Measurements from ENCODE around the gene UTP4. TPM values are rescaled to one million over a fixed set of nuclear protein-coding genes. Genes with fewer than 3 reads are reported as not detected.

The UTP4 gene
- total RNA-seq, 4 donors from 2014 or later = 10.1 to 79.4 (median 17.6) TPM

GRCh38 chr16:69193855-69194254 lies 61.4 kb downstream of the UTP4 start:
- in situ Hi-C loops (cut with MboI; ENCODE audit: low pct_ligation_motif_present in 1 of 4, low pct_unique_long_range_greater_than_20kb in 1 of 4, low sequenced_read_pairs in 3 of 4) (no loop called here), intact Hi-C loops (cut with DNase I; ENCODE audit: low total_unique reads) (no loop called here)
- no peak for DNase-seq
- Histone ChIP-seq H3K36me3 (no peaks in the 10 kb centered on the region), H3K27ac (no peak overlapping the region), H3K9me3 (no peaks in the 10 kb centered on the region), H3K4me3 (no peak overlapping the region), H3K27me3 (no peaks in the 10 kb centered on the region), H3K4me1 (peaks cover 4 to 31% (median 13%) of the 10 kb centered on the region in 4 donors)
- TF ChIP-seq POLR2AphosphoS5 (IDR thresholded peaks at IDR 0.05) = no peak
- no peak for TF ChIP-seq EP300 (IDR thresholded peaks at IDR 0.05; ENCODE audit: low read depth)
- TF ChIP-seq POLR2A (IDR thresholded peaks at IDR 0.05) = no peak
- TF ChIP-seq, protein P1, sequence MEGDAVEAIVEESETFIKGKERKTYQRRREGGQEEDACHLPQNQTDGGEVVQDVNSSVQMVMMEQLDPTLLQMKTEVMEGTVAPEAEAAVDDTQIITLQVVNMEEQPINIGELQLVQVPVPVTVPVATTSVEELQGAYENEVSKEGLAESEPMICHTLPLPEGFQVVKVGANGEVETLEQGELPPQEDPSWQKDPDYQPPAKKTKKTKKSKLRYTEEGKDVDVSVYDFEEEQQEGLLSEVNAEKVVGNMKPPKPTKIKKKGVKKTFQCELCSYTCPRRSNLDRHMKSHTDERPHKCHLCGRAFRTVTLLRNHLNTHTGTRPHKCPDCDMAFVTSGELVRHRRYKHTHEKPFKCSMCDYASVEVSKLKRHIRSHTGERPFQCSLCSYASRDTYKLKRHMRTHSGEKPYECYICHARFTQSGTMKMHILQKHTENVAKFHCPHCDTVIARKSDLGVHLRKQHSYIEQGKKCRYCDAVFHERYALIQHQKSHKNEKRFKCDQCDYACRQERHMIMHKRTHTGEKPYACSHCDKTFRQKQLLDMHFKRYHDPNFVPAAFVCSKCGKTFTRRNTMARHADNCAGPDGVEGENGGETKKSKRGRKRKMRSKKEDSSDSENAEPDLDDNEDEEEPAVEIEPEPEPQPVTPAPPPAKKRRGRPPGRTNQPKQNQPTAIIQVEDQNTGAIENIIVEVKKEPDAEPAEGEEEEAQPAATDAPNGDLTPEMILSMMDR (IDR thresholded peaks at IDR 0.05) = no peak

GRCh38 chr16:69194488-69194887 lies 62.0 kb downstream of the UTP4 start:
- no peak for TF ChIP-seq EP300 (IDR thresholded peaks at IDR 0.05; ENCODE audit: low read depth)
- TF ChIP-seq, protein P1 (IDR thresholded peaks at IDR 0.05) = no peak
- no peak for TF ChIP-seq POLR2A (IDR thresholded peaks at IDR 0.05)
- TF ChIP-seq POLR2AphosphoS5 (IDR thresholded peaks at IDR 0.05) = no peak
- H3K4me3 ChIP-seq = no peak overlapping the region
- H3K36me3 ChIP-seq = no peaks in the 10 kb centered on the region
- intact Hi-C loops (cut with DNase I; ENCODE audit: low total_unique reads) (no loop called here), in situ Hi-C loops (cut with MboI; ENCODE audit: low pct_ligation_motif_present in 1 of 4, low pct_unique_long_range_greater_than_20kb in 1 of 4, low sequenced_read_pairs in 3 of 4) (no loop called here)
- no peaks in the 10 kb centered on the region for H3K27me3 ChIP-seq
- no peak overlapping the region for H3K27ac ChIP-seq
- H3K9me3 ChIP-seq = no peaks in the 10 kb centered on the region
- no peak for DNase-seq
- peaks cover 4 to 25% (median 7%) of the 10 kb centered on the region in 4 donors for H3K4me1 ChIP-seq

GRCh38 chr16:69195369-69196029 lies 63.0 kb downstream of the UTP4 start:
- no peak for DNase-seq
- 65 to 100% methylated on average over 1 to 4 of the region's 4 CpGs for WGBS, 2 donors (ENCODE audit: low coverage in 1 of 2)
- intact Hi-C loops (cut with DNase I; ENCODE audit: low total_unique reads) (no loop called here), in situ Hi-C loops (cut with MboI; ENCODE audit: low pct_ligation_motif_present in 1 of 4, low pct_unique_long_range_greater_than_20kb in 1 of 4, low sequenced_read_pairs in 3 of 4) (no loop called here)
- Histone ChIP-seq H3K4me3 (no peak overlapping the region), H3K9me3 (no peaks in the 10 kb centered on the region), H3K27ac (no peak overlapping the region), H3K4me1 (peaks cover 0 to 15% (median 3%) of the 10 kb centered on the region in 4 donors), H3K27me3 (no peaks in the 10 kb centered on the region), H3K36me3 (no peaks in the 10 kb centered on the region)
- TF ChIP-seq, protein P1 (IDR thresholded peaks at IDR 0.05) = no peak
- TF ChIP-seq POLR2AphosphoS5 (IDR thresholded peaks at IDR 0.05) (no peak), EP300 (IDR thresholded peaks at IDR 0.05; ENCODE audit: low read depth) (no peak), POLR2A (IDR thresholded peaks at IDR 0.05) (no peak)

GRCh38 chr16:69197573-69197972 lies 65.1 kb downstream of the UTP4 start:
- intact Hi-C loops (cut with DNase I; ENCODE audit: low total_unique reads) = no loop called here
- peaks cover 0 to 19% (median 3%) of the 10 kb centered on the region in 4 donors for H3K4me1 ChIP-seq
- no peaks in the 10 kb centered on the region for H3K36me3 ChIP-seq
- in situ Hi-C loops (cut with MboI; ENCODE audit: low pct_ligation_motif_present in 1 of 4, low pct_unique_long_range_greater_than_20kb in 1 of 4, low sequenced_read_pairs in 3 of 4) = no loop called here
- H3K9me3 ChIP-seq = no peaks in the 10 kb centered on the region
- no peak overlapping the region for H3K4me3 ChIP-seq
- no peak overlapping the region for H3K27ac ChIP-seq
- H3K27me3 ChIP-seq = no peaks in the 10 kb centered on the region
- TF ChIP-seq EP300 (IDR thresholded peaks at IDR 0.05; ENCODE audit: low read depth) = no peak
- no peak for TF ChIP-seq POLR2AphosphoS5 (IDR thresholded peaks at IDR 0.05)
- TF ChIP-seq, protein P1 (IDR thresholded peaks at IDR 0.05) = no peak
- TF ChIP-seq POLR2A (IDR thresholded peaks at IDR 0.05) = no peak
- DNase-seq = no peak
